Skin epidermis (tissue), 12 donors: ENCODE results near the gene CKLF.

Experiments used
- H3K27ac ChIP-seq, 21 experiments: fragments of 200-600 bp; sonication (generic) in 11 of 21; one replicate each; pipeline ENCODE4 v1.5.0; 2020; ENCODE audit warnings: mild to moderate bottlenecking in 3 of 21, inconsistent platforms in 2 of 21, moderate library complexity in 2 of 21
- H3K4me3 ChIP-seq, 7 experiments: fragments of 200-600 bp; sonication (generic) in 2 of 7; one replicate each; pipeline ENCODE4 v1.5.0; 2020; ENCODE audit warnings: inconsistent platforms in 2 of 7, mild to moderate bottlenecking in 2 of 7, moderate library complexity in 1 of 7

Gene CKLF

GRCh38 chr16:66516808-66517585 is 35.4 kb upstream of the CKLF start:
- Histone ChIP-seq H3K4me3 (peak overlapping the region in 2 of 7 experiments; percentile 9 to 14), H3K27ac (peak overlapping the region; percentile 48 to 99 (median 88))

- peak overlapping the region in 1 of 7 experiments; percentile 9 for H3K4me3 ChIP-seq
- peak overlapping the region; percentile 48 to 99 (median 88) for H3K27ac ChIP-seq
These were observed 34.7 kb upstream of the CKLF start for GRCh38 chr16:66517586-66518263.

- Histone ChIP-seq H3K27ac (peak overlapping the region; percentile 8 to 99 (median 78)), H3K4me3 (no peak overlapping the region)
These were observed 32.6 kb upstream of the CKLF start for GRCh38 chr16:66519482-66520373.

GRCh38 chr16:66520406-66521170 is 31.8 kb upstream of the CKLF start:
- H3K27ac ChIP-seq: peak overlapping the region in 20 of 21 experiments; percentile 70 to 99 (median 80)
- no peak overlapping the region for H3K4me3 ChIP-seq

GRCh38 chr16:66521252-66521713 is 31.1 kb upstream of the CKLF start:
- no peak overlapping the region for H3K4me3 ChIP-seq
- H3K27ac ChIP-seq: peak overlapping the region; percentile 43 to 99 (median 78)

- Histone ChIP-seq H3K27ac (peak overlapping the region in 20 of 21 experiments; percentile 66 to 99 (median 80)), H3K4me3 (no peak overlapping the region)
These were observed 30.2 kb upstream of the CKLF start for GRCh38 chr16:66521951-66522771.

- no peak overlapping the region for H3K4me3 ChIP-seq
- peak overlapping the region in 20 of 21 experiments; percentile 28 to 99 (median 80) for H3K27ac ChIP-seq
These were observed 29.4 kb upstream of the CKLF start for GRCh38 chr16:66522816-66523590.

- Histone ChIP-seq H3K4me3 (no peak overlapping the region), H3K27ac (peak overlapping the region in 20 of 21 experiments; percentile 28 to 99 (median 80))
These were observed 28.5 kb upstream of the CKLF start for GRCh38 chr16:66523861-66524354.

GRCh38 chr16:66524601-66525164 is 27.7 kb upstream of the CKLF start:
- Histone ChIP-seq H3K4me3 (no peak overlapping the region), H3K27ac (peak overlapping the region in 20 of 21 experiments; percentile 52 to 99 (median 80))

- Histone ChIP-seq H3K4me3 (no peak overlapping the region), H3K27ac (peak overlapping the region in 19 of 21 experiments; percentile 31 to 99 (median 83))
These were observed 26.8 kb upstream of the CKLF start for GRCh38 chr16:66525396-66526180.

GRCh38 chr16:66528294-66528693 is 24.1 kb upstream of the CKLF start:
- Histone ChIP-seq H3K4me3 (no peak overlapping the region), H3K27ac (no peak overlapping the region)

- Histone ChIP-seq H3K27ac (no peak overlapping the region), H3K4me3 (no peak overlapping the region)
These were observed 22.9 kb upstream of the CKLF start for GRCh38 chr16:66529475-66529874.

GRCh38 chr16:66534376-66534799 is 18.0 kb upstream of the CKLF start:
- H3K27ac ChIP-seq: no peak overlapping the region
- H3K4me3 ChIP-seq: no peak overlapping the region

GRCh38 chr16:66536525-66536924 is 15.9 kb upstream of the CKLF start:
- Histone ChIP-seq H3K4me3 (no peak overlapping the region), H3K27ac (no peak overlapping the region)

GRCh38 chr16:66537236-66537635 is 15.1 kb upstream of the CKLF start:
- Histone ChIP-seq H3K27ac (no peak overlapping the region), H3K4me3 (no peak overlapping the region)

- no peak overlapping the region for H3K4me3 ChIP-seq
- no peak overlapping the region for H3K27ac ChIP-seq
These were observed 13.5 kb upstream of the CKLF start for GRCh38 chr16:66538910-66539309.
